Caco-2 (cell line): ENCODE measurements around the gene LRRC1. TPM values are rescaled to one million over a fixed set of nuclear protein-coding genes. Genes with fewer than 3 reads are reported as not detected.

Source experiments
- BruUV-seq: library from RNA; stranded (reverse); fragments of 400-500 nt; replicated peaks from 2 replicates; lab custom pipeline; 2021; lab: Mats Ljungman, UMichigan
- CTCF ChIA-PET: fragments of 300-600 bp; sonication (Branson Sonifier 250); formaldehyde crosslinking; loops from one replicate; lab custom pipeline; 2022; ENCODE audit warnings: antibody characterized with exemption; lab: Charles Lee
- POLR2A ChIA-PET: fragments of 300-600 bp; sonication (Branson Sonifier 250); formaldehyde crosslinking; loops from one replicate; lab custom pipeline; 2022; ENCODE audit warnings: antibody characterized with exemption; lab: Charles Lee
- DNase-seq, 2 experiments: peaks; one replicate each; pipeline versions ENCODE4 v3.0.0 to v3.0.0-alpha.2; 2020 to 2022
- H3K27me3 ChIP-seq: replicated peaks from 2 replicates; pipeline ENCODE4 v1.6.0; 2011; ENCODE audit warnings: low read length; ENCODE audit not compliant: control insufficient read depth, insufficient read depth
- H3K36me3 ChIP-seq: 2 replicates; pipeline ENCODE4 v1.5.1; 2011; ENCODE audit warnings: low read length; ENCODE audit not compliant: control insufficient read depth, insufficient read depth
- H3K4me1 ChIP-seq: fragments of 250-450 bp; sonication (Bioruptor Pico); 2 replicates; pipeline ENCODE4 v1.5.1; 2020; ENCODE audit warnings: mild to moderate bottlenecking
- H3K4me3 ChIP-seq: 2 replicates; pipeline ENCODE4 v1.5.1; 2011; ENCODE audit warnings: low read depth, mild to moderate bottlenecking, control low read depth, low read length
- H3K9me3 ChIP-seq: fragments of 250-450 bp; sonication (Bioruptor Pico); 2 replicates; pipeline ENCODE4 v1.5.1; 2020; ENCODE audit warnings: mild to moderate bottlenecking, moderate library complexity
- H3K27ac Mint-ChIP-seq: one replicate; pipeline ENCODE4 v1.8.0; 2022; ENCODE audit warnings: mixed read lengths; ENCODE audit not compliant: unreplicated experiment
- H3K27me3 Mint-ChIP-seq: one replicate; pipeline ENCODE4 v1.8.0; 2022; ENCODE audit warnings: mixed read lengths; ENCODE audit not compliant: insufficient read depth, unreplicated experiment
- H3K36me3 Mint-ChIP-seq: one replicate; pipeline ENCODE4 v1.8.0; 2022; ENCODE audit warnings: mild to moderate bottlenecking, mixed read lengths; ENCODE audit not compliant: insufficient read depth, unreplicated experiment
- H3K4me1 Mint-ChIP-seq: one replicate; pipeline ENCODE4 v1.8.0; 2022; ENCODE audit warnings: low read depth, mixed read lengths; ENCODE audit not compliant: unreplicated experiment
- H3K4me3 Mint-ChIP-seq: one replicate; pipeline ENCODE4 v1.8.0; 2022; ENCODE audit warnings: mild to moderate bottlenecking, moderate library complexity, mixed read lengths; ENCODE audit not compliant: unreplicated experiment
- H3K9me3 Mint-ChIP-seq: one replicate; pipeline ENCODE4 v1.8.0; 2022; ENCODE audit warnings: mixed read lengths; ENCODE audit not compliant: unreplicated experiment
- intact Hi-C: fragments of 100-400 bp; cut with micrococcal nuclease; formaldehyde crosslinking; loops from one replicate; pipeline ENCODE4 v1.10.0; 2022; ENCODE audit not compliant: unreplicated experiment
- total RNA-seq: library from RNA; stranded (reverse); gene quantifications from 2 replicates; pipeline ENCODE4 v1.2.3, GENCODE V29; 2022
- TF ChIP-seq, protein P1 (sequence below), 2 experiments: fragments of 200-600 bp in 1 of 2; IDR thresholded peaks; 1 replicate in 1 of 2; 2 replicates in 1 of 2; pipeline versions ENCODE4 v1.5.1 to v1.8.0; 2011 to 2022; ENCODE audit warnings: antibody characterized with exemption in 1 of 2, control low read depth in 1 of 2, inconsistent platforms in 1 of 2, low read depth in 1 of 2, low read length in 1 of 2, mild to moderate bottlenecking in 1 of 2, moderate library complexity in 1 of 2; ENCODE audit not compliant: insufficient read depth in 1 of 2, severe bottlenecking in 1 of 2, unreplicated experiment in 1 of 2

LRRC1 gene
- total RNA-seq, 1 experiment from 2014 or later: 60.8 TPM

DNA sequence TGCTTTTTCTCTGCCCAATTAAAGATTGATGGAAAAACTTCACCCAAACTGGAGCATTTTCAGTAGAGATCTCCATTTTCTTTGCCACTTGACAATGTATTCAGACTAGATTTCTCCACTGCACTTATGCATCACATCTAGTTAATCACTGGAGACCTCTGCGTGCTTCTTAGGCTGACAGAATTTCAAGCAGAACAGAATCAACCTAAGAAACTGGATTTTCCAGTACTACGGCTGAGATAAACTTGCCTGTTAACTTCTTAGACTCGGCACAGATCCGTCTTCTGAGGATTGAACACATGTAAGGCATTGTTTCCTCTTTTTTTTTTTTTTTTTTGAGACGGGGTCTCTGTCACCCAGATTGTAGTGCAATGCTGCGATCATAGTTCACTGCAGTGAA lies 139.2 kb downstream of the LRRC1 start:
- ChIA-PET CTCF (no interaction called here), POLR2A (interaction anchor here (0.6 kb wide), 1 partner anchor 209 kb away, joined by 4 read pairs; no protein-coding TSS in a partner anchor)
- peaks cover 48% of the 10 kb centered on the region for H3K36me3 Mint-ChIP-seq
- Histone ChIP-seq H3K4me3 (no peak overlapping the region), H3K36me3 (no peaks in the 10 kb centered on the region), H3K4me1 (no peaks in the 10 kb centered on the region), H3K27me3 (no peaks in the 10 kb centered on the region), H3K9me3 (no peaks in the 10 kb centered on the region)
- no peaks in the 10 kb centered on the region for H3K9me3 Mint-ChIP-seq
- BruUV-seq: no TSS peak
- no peak for DNase-seq
- intact Hi-C loops: no loop called here
- no peak overlapping the region for H3K27ac Mint-ChIP-seq
- peaks cover 17% of the 10 kb centered on the region for H3K4me1 Mint-ChIP-seq
- no peaks in the 10 kb centered on the region for H3K27me3 Mint-ChIP-seq
- TF ChIP-seq, protein P1, sequence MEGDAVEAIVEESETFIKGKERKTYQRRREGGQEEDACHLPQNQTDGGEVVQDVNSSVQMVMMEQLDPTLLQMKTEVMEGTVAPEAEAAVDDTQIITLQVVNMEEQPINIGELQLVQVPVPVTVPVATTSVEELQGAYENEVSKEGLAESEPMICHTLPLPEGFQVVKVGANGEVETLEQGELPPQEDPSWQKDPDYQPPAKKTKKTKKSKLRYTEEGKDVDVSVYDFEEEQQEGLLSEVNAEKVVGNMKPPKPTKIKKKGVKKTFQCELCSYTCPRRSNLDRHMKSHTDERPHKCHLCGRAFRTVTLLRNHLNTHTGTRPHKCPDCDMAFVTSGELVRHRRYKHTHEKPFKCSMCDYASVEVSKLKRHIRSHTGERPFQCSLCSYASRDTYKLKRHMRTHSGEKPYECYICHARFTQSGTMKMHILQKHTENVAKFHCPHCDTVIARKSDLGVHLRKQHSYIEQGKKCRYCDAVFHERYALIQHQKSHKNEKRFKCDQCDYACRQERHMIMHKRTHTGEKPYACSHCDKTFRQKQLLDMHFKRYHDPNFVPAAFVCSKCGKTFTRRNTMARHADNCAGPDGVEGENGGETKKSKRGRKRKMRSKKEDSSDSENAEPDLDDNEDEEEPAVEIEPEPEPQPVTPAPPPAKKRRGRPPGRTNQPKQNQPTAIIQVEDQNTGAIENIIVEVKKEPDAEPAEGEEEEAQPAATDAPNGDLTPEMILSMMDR (IDR thresholded peaks at IDR 0.05; ENCODE audit: insufficient read depth in 1 of 2, low read depth in 1 of 2, low read length in 1 of 2, severe bottlenecking in 1 of 2, unreplicated experiment in 1 of 2): no peak
- no peak overlapping the region for H3K4me3 Mint-ChIP-seq

DNA sequence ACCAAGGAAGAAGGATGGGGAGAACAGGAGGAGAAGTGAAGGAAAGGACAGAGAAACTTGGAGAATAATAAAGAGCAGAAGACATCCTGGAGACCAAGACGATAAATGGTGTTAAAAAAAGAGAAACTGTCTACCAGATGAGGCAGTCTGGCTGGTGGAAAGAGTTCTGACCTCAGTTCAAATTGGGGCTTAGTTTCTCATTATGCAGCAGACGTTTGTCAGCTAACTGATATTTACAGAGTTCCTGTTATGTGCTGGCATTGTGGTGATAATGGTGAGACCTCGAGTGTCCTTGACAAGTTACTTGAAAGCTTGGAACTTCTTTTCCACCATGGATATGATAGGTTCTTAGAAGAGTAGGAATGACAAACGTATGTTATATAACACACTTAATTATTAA lies 142.7 kb downstream of the LRRC1 start:
- Mint-ChIP-seq H3K27ac (no peak overlapping the region), H3K9me3 (no peaks in the 10 kb centered on the region), H3K36me3 (peaks cover 35% of the 10 kb centered on the region), H3K27me3 (no peaks in the 10 kb centered on the region), H3K4me1 (peaks cover 19% of the 10 kb centered on the region), H3K4me3 (no peak overlapping the region)
- ChIA-PET CTCF (interaction anchor here (0.9 kb wide), 1 partner anchor 19 kb away, joined by 5 read pairs; no protein-coding TSS in a partner anchor), POLR2A (no interaction called here)
- BruUV-seq: no TSS peak
- Histone ChIP-seq H3K27me3 (no peaks in the 10 kb centered on the region), H3K4me3 (no peak overlapping the region), H3K36me3 (no peaks in the 10 kb centered on the region), H3K4me1 (no peaks in the 10 kb centered on the region), H3K9me3 (no peaks in the 10 kb centered on the region)
- TF ChIP-seq, protein P1 (IDR thresholded peaks at IDR 0.05; ENCODE audit: insufficient read depth in 1 of 2, low read depth in 1 of 2, low read length in 1 of 2, severe bottlenecking in 1 of 2, unreplicated experiment in 1 of 2): no peak
- intact Hi-C loops: no loop called here
- DNase-seq: no peak

DNA sequence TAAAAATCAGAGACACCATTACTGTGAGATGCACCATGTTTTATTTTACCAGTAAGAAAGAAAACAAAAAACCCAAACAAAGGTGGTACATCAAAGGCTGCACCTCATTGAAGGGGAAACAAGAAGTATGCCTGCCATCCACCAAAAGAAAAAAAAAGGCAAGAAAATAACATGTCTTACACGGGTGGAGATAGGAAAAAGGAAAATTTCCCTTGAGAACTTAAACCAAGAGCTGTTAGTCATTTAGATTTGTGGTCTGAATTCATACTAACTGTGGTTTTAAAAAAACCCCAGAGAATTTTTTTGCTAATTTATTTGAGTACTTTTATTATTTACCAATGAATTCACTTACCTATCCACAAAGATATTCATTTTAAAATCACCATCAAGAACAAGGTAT lies 144.0 kb downstream of the LRRC1 start:
- CTCF ChIA-PET: no interaction called here
- POLR2A ChIA-PET: no interaction called here
- TF ChIP-seq, protein P1 (IDR thresholded peaks at IDR 0.05; ENCODE audit: insufficient read depth in 1 of 2, low read depth in 1 of 2, low read length in 1 of 2, severe bottlenecking in 1 of 2, unreplicated experiment in 1 of 2): no peak

More for the DNA sequence above, 144.0 kb downstream of the LRRC1 start:
- DNase-seq: no peak
- no peaks in the 10 kb centered on the region for H3K4me1 ChIP-seq
- no peak overlapping the region for H3K4me3 ChIP-seq
- H3K27me3 Mint-ChIP-seq: no peaks in the 10 kb centered on the region
- no peaks in the 10 kb centered on the region for H3K27me3 ChIP-seq
- BruUV-seq: no TSS peak
- intact Hi-C loops: no loop called here
- no peaks in the 10 kb centered on the region for H3K9me3 Mint-ChIP-seq
- no peaks in the 10 kb centered on the region for H3K9me3 ChIP-seq
- peaks cover 37% of the 10 kb centered on the region for H3K36me3 Mint-ChIP-seq
- H3K27ac Mint-ChIP-seq: no peak overlapping the region
- no peak overlapping the region for H3K4me3 Mint-ChIP-seq
- H3K36me3 ChIP-seq: no peaks in the 10 kb centered on the region
- H3K4me1 Mint-ChIP-seq: peaks cover 10% of the 10 kb centered on the region
